Measurements from ENCODE around the gene TNIP1. TPM values are rescaled to one million over a fixed set of nuclear protein-coding genes. Genes with fewer than 3 reads are reported as not detected.

The TNIP1 gene
- polyA plus RNA-seq, 1 experiment: 42.6 TPM

DNA sequence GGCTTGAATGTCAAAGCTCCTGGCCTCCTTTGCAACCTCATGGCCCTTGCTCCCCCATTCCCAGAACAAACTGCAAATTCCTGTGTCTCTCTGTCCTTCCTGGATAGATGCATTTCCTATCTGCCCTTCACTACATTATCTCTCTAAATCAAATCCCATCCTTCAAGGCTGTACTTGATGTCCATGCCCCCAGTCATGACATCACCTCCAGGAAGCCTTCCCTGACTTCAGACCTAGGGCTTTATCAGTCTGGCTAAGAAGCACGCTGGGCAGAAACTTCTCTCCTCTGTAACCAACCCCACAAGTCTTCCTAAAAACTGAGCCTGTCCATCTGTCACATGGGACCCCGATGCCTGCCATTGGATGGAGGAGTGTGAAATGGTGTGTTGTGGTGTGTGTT lies 25.7 kb upstream of the TNIP1 start:
- ChIA-PET CTCF (interaction anchor here (1.8 to 4.2 kb wide), 4 partner anchors 9 to 58 kb away, joined by 7 to 26 read pairs (median 17); no protein-coding TSS in a partner anchor), POLR2A (no interaction called here)
- TF ChIP-seq, protein P1, sequence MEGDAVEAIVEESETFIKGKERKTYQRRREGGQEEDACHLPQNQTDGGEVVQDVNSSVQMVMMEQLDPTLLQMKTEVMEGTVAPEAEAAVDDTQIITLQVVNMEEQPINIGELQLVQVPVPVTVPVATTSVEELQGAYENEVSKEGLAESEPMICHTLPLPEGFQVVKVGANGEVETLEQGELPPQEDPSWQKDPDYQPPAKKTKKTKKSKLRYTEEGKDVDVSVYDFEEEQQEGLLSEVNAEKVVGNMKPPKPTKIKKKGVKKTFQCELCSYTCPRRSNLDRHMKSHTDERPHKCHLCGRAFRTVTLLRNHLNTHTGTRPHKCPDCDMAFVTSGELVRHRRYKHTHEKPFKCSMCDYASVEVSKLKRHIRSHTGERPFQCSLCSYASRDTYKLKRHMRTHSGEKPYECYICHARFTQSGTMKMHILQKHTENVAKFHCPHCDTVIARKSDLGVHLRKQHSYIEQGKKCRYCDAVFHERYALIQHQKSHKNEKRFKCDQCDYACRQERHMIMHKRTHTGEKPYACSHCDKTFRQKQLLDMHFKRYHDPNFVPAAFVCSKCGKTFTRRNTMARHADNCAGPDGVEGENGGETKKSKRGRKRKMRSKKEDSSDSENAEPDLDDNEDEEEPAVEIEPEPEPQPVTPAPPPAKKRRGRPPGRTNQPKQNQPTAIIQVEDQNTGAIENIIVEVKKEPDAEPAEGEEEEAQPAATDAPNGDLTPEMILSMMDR (IDR thresholded peaks at IDR 0.05; ENCODE audit: low read depth, low read length): no peak
- no peak overlapping the region for H3K27ac ChIP-seq (ENCODE audit: low read depth, low read length)
- H3K4me3 ChIP-seq (ENCODE audit: low read depth, low read length): no peak overlapping the region
- H3K27me3 ChIP-seq (ENCODE audit: control insufficient read depth, insufficient read depth, low read length): no peaks in the 10 kb centered on the region
- H3K9me3 ChIP-seq (ENCODE audit: control insufficient read depth, insufficient read depth, low read length): no peaks in the 10 kb centered on the region
- no peak for DNase-seq (ENCODE audit: low read depth, low spot score)

DNA sequence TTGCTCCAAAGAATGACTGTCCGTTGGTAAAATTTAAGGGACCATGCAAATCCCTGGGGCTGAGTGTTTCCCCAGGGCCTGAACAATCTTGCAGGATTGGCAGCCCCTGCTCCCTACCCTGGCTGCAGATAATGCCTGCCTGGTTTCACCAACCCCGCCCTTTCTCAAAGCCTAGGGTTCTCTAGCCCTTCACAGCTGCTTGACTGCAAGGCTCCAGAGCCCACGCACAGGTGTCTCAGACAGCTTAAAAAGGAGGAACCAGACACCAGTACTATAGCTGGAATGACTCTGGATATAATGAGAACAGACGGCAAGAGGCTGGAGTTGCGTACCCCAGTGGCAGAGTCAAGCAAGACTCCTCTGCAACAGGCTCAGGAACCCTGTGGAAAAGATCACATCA lies 25.2 kb upstream of the TNIP1 start:
- TF ChIP-seq, protein P1 (IDR thresholded peaks at IDR 0.05; ENCODE audit: low read depth, low read length): no peak
- no peak for DNase-seq (ENCODE audit: low read depth, low spot score)
- Histone ChIP-seq H3K27me3 (ENCODE audit: control insufficient read depth, insufficient read depth, low read length) (no peaks in the 10 kb centered on the region), H3K27ac (ENCODE audit: low read depth, low read length) (no peak overlapping the region), H3K4me3 (ENCODE audit: low read depth, low read length) (no peak overlapping the region), H3K9me3 (ENCODE audit: control insufficient read depth, insufficient read depth, low read length) (no peaks in the 10 kb centered on the region)
- ChIA-PET POLR2A (no interaction called here), CTCF (interaction anchor here (1.8 to 4.2 kb wide), 4 partner anchors 9 to 58 kb away, joined by 7 to 26 read pairs (median 17); no protein-coding TSS in a partner anchor)

DNA sequence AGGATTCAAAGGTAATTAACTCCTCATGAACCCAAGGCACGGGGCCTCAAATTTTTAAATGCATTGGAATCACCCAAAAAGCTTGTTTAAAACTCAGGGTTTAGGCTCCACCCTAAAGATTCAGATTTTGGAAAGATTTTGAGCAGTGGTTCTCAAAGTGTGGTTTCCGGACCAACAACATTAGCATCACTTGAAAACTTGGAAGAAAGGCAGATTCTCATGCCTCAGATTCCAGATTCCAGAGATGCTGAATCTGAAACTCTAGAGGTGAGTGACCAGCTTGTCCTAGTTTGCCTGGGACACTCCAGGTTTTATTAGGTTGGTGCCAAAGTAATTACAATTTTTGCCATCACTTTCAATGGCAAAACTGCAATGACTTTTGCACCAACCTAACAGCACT lies 24.7 kb upstream of the TNIP1 start:
- H3K27ac ChIP-seq (ENCODE audit: low read depth, low read length): no peak overlapping the region
- no peak overlapping the region for H3K4me3 ChIP-seq (ENCODE audit: low read depth, low read length)
- no peaks in the 10 kb centered on the region for H3K27me3 ChIP-seq (ENCODE audit: control insufficient read depth, insufficient read depth, low read length)
- POLR2A ChIA-PET: interaction anchor here (1.3 kb wide), 1 partner anchor 10 kb away, joined by 7 read pairs; no protein-coding TSS in a partner anchor
- TF ChIP-seq, protein P1 (IDR thresholded peaks at IDR 0.05; ENCODE audit: low read depth, low read length): no peak
- CTCF ChIA-PET: interaction anchor here (2.6 to 4.2 kb wide), 3 partner anchors 10 to 57 kb away, joined by 13 to 26 read pairs (median 21); no protein-coding TSS in a partner anchor
- H3K9me3 ChIP-seq (ENCODE audit: control insufficient read depth, insufficient read depth, low read length): no peaks in the 10 kb centered on the region
- no peak for DNase-seq (ENCODE audit: low read depth, low spot score)

DNA sequence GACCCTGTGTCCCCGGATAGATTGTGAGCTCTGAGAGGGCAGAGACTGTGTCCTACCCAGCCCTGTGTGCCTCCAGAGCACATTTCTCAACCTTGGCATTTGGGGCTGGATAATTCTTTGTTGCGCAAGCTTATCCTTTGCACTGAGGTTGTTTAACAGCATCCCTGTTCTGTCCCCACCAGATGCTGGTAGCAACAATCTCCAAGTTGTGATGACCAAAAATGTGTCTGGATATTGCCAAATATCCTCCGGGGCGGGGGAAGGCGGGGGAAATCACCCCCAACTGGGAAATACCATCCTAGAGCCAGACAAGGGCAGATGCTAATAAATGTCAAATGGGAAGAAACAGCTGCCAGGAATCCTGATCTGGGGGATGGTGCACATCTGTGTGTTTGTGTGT lies 24.0 kb upstream of the TNIP1 start:
- Histone ChIP-seq H3K27ac (ENCODE audit: low read depth, low read length) (no peak overlapping the region), H3K27me3 (ENCODE audit: control insufficient read depth, insufficient read depth, low read length) (no peaks in the 10 kb centered on the region), H3K9me3 (ENCODE audit: control insufficient read depth, insufficient read depth, low read length) (no peaks in the 10 kb centered on the region), H3K4me3 (ENCODE audit: low read depth, low read length) (no peak overlapping the region)
- ChIA-PET CTCF (interaction anchor here (0.6 to 4.2 kb wide), 4 partner anchors 10 to 147 kb away, joined by 8 to 26 read pairs (median 17); no protein-coding TSS in a partner anchor), POLR2A (interaction anchor here (1.3 kb wide), 1 partner anchor 10 kb away, joined by 7 read pairs; no protein-coding TSS in a partner anchor)
- TF ChIP-seq, protein P1 (IDR thresholded peaks at IDR 0.05; ENCODE audit: low read depth, low read length): no peak
- no peak for DNase-seq (ENCODE audit: low read depth, low spot score)

DNA sequence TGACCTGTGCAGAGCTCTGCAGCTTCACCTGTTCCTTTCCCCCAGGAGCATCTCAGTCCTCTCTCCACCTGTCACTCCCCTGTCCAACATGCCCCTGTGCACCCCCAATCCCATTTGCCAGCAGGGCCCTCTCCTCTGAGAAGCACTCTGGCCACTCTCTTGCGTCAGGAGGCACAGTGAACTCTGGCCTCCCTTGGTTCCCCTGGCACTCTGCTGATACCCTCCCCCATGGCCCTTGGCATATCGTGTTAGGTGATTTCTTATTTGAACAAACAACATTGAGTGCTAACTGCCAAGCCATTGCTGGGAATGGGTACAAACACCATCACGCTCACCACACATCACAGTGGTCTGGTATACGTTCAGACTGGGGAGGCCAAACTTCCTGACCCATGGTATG lies 20.9 kb upstream of the TNIP1 start:
- H3K27me3 ChIP-seq (ENCODE audit: control insufficient read depth, insufficient read depth, low read length): no peaks in the 10 kb centered on the region
- POLR2A ChIA-PET: interaction anchor here (1.0 kb wide), 1 partner anchor 9 kb away, joined by 6 read pairs; no protein-coding TSS in a partner anchor
- CTCF ChIA-PET: interaction anchor here (1.0 to 1.7 kb wide), 5 partner anchors 14 to 99 kb away, joined by 3 to 8 read pairs (median 4); no protein-coding TSS in a partner anchor
- TF ChIP-seq, protein P1 (IDR thresholded peaks at IDR 0.05; ENCODE audit: low read depth, low read length): no peak
- H3K4me3 ChIP-seq (ENCODE audit: low read depth, low read length): no peak overlapping the region
- H3K27ac ChIP-seq (ENCODE audit: low read depth, low read length): no peak overlapping the region
- no peaks in the 10 kb centered on the region for H3K9me3 ChIP-seq (ENCODE audit: control insufficient read depth, insufficient read depth, low read length)
- DNase-seq (ENCODE audit: low read depth, low spot score): no peak

Data from AG04450 (cell line).